ENCODE results near the gene AMHR2.
"Not testable (repeated sequence)": the region's sequence is repeated elsewhere in the genome, so short reads cannot be mapped to it uniquely, and the experiment has no call there.

AMHR2 gene

DNA sequence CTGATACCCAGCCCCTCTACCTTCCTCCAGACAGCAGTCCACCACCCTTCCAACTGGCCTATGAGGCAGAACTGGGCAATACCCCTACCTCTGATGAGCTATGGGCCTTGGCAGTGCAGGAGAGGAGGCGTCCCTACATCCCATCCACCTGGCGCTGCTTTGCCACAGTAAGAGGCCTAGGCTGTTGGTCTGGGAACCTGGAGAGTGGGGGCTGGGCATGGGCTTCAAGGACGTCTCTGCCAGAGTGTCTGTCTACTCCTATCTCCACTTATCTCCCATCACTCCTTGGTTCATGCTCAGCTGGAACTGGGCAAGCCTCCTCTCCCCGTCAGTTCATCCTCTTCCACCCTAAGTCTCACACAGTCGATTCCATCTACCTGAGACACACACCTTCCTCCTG is 6.5 kb downstream of the AMHR2 start:
- no peak overlapping the region for H3K4me3 ChIP-seq
- no peak overlapping the region for H3K27ac ChIP-seq
- TF ChIP-seq, protein P1, sequence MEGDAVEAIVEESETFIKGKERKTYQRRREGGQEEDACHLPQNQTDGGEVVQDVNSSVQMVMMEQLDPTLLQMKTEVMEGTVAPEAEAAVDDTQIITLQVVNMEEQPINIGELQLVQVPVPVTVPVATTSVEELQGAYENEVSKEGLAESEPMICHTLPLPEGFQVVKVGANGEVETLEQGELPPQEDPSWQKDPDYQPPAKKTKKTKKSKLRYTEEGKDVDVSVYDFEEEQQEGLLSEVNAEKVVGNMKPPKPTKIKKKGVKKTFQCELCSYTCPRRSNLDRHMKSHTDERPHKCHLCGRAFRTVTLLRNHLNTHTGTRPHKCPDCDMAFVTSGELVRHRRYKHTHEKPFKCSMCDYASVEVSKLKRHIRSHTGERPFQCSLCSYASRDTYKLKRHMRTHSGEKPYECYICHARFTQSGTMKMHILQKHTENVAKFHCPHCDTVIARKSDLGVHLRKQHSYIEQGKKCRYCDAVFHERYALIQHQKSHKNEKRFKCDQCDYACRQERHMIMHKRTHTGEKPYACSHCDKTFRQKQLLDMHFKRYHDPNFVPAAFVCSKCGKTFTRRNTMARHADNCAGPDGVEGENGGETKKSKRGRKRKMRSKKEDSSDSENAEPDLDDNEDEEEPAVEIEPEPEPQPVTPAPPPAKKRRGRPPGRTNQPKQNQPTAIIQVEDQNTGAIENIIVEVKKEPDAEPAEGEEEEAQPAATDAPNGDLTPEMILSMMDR (IDR thresholded peaks at IDR 0.05): no peak
- DNase-seq (ENCODE audit: low spot score): no peak

DNA sequence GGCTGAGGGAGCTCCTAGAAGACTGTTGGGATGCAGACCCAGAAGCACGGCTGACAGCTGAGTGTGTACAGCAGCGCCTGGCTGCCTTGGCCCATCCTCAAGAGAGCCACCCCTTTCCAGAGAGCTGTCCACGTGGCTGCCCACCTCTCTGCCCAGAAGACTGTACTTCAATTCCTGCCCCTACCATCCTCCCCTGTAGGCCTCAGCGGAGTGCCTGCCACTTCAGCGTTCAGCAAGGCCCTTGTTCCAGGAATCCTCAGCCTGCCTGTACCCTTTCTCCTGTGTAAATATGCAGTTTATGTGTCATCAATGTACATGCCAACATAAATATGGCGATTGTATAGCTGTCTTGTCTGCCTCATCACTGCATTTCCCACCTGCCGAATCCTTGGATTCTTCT is 7.5 kb downstream of the AMHR2 start:
- no peak for DNase-seq (ENCODE audit: low spot score)
- Histone ChIP-seq H3K27ac (no peak overlapping the region), H3K4me3 (no peak overlapping the region)
- TF ChIP-seq, protein P1 (IDR thresholded peaks at IDR 0.05): no peak

DNA sequence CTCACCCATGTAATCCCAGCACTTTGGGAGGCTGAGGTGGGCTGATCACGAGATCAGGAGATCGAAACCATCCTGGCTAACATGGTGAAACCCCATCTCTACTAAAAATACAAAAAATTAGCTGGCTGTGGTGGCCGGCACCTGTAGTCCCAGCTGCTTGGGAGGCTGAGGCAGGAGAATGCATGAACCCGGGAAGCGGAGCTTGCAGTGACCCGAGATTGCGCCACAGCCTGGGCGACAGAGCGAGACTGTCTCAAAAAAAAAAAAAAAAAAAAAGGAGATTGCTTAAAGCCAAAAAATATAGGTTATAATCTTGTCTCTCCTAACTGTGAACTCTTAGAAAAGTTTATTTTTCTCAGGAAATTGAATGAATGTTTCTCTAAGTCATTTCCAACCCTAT is 11.7 kb downstream of the AMHR2 start:
- not testable (repeated sequence) for H3K27ac ChIP-seq; DNase-seq (ENCODE audit: low spot score); H3K4me3 ChIP-seq

DNA sequence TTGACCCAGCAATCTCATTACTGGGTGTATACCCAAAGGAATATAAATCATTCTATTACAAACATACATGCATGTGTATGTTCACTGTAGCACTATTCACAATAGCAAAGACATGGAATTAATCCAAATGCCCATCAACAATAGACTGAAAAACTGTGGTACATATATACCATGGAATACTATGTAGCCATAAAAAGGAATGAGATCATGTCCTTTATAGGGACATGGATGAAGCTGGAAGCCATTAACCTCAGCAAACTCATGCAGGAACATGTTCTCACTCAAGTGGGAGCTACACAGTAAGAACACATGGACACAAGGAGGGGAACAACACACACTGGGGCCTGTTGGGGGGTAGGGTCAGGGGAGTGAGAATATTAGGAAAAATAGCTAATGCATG is 15.9 kb downstream of the AMHR2 start:
- H3K4me3 ChIP-seq; DNase-seq (ENCODE audit: low spot score); H3K27ac ChIP-seq: not testable (repeated sequence)

DNA sequence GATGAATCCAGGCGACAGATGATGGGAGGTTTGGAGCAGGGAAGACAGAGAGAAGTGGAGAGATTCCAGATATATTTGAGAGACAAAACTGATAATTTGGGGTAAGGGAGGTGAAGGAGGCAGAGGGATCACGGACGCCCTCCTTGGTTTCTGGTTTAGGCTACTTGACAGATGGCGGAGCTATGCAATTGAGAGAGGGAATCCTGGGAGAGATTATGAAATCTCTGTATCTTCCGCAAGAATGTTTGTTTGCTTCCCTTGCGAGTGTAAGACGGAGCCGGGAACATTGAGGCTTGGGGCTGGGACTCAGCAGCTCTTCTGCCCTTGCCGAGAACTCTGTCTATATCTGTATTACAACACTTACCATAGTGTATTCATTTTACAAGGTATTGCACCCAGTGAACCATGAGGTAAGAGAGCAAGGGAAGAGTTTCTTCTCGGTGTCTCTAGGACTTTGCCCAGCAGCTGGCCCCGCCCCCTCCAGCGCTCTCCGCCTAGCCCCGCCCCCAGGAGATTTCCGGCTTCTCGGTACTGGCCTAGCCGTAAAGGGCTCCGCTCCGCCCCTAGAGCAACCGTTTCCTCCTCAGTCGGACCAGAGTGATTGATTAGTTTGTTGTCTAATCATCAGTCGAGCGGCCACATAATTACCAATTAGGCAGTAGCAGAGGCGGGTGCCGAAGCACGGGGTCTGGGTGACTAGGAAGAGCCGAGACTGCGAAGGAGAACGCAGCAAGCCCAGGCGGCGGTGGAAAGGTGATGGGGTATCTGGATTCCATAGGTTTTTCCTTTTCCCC is 17.6 kb downstream of the AMHR2 start, which contains the start of gene PRR13:
PRR13 (plus strand) TSS at position 695 of the 794 bp plus-strand sequence. CDS start 981 bp downstream, outside the sequence.
- Histone ChIP-seq H3K27ac (peak within 1 kb of the TSS; percentile 85 to 87), H3K4me3 (peak within 1 kb of the TSS; percentile 76)
- TF ChIP-seq, protein P1 (IDR thresholded peaks at IDR 0.05): no peak
- DNase-seq (ENCODE audit: low spot score): peak; percentile 99

DNA sequence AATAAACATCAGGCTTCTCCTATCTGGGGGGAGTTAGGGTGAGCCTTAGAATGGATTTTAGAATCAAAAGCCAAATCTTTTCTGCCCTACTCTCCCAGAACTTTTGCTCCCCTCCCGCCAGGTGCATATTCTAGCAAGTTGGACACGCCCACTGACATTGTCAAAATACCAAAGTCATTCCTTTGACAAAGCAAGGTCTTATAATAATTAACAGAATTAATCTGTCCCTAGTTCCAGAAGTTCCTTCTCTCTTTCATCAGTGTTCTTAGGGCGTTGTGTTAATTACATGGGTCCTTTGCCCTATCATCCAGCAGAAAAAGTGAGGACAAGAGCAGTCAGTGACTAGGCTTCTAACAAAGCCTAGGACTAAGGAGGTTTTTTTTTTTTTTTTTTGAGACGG is 20.3 kb downstream of the AMHR2 start:
- DNase-seq (ENCODE audit: low spot score): no peak
- Histone ChIP-seq H3K27ac (no peak overlapping the region), H3K4me3 (no peak overlapping the region)
- TF ChIP-seq, protein P1 (IDR thresholded peaks at IDR 0.05): no peak

DNA sequence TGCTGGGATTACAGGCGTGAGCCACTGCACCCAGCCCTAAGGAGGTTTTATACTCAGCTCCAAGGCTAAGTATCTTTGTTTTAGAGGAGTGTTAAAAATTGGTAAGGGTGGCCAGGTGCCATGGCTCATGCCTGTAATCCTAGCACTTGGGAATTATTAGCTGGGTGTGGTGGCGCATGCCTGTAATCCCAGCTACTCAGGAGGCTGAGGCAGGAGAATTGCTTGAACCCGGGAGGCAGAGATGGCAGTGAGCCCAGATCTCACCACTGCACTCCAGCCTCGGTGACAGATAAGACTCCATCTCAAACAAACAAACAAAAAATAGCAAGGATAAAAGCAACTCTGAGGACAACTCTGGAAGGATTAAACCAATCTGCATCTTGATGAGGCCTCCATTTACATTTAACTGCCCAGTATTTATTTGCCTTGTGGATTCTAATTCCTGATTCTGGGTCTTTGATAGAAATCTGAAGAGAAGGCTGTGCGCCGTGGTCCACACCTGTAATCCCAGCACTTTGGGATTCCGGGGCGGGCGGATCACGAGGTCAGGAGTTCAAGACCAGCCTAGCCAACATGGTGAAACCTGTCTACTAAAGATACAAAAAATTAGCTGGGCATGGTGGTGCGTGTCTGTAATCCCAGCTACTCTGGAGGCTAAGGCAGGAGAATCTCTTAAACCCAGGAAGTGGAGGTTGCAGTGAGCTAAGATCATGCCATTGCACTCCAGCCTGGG is 21.1 kb downstream of the AMHR2 start:
- not testable (repeated sequence) for H3K4me3 ChIP-seq; H3K27ac ChIP-seq; DNase-seq (ENCODE audit: low spot score)

DNA sequence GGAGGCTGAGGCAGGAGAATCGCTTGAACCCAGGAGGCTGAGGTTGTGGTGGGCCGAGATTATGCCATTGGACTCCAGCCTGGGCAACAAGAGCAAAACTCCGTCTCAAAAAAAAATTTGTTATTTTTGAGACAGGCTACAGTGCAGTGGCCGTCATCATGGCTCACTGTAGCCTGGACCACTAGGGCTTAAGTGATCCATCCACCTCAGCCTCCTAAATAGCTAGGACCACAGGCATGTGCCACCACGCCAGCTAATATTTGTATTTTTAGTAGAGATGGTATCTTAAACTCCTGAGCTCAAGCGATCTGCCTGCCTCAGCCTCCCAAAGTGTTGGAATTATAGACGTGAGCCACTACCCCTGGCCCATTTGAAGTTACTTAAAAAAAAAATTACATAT is 27.3 kb downstream of the AMHR2 start:
- DNase-seq (ENCODE audit: low spot score): no peak
- Histone ChIP-seq H3K27ac (no peak overlapping the region), H3K4me3 (no peak overlapping the region)
- TF ChIP-seq, protein P1 (IDR thresholded peaks at IDR 0.05): no peak

Data from coronary artery (tissue), 2 donors.